Measurements from ENCODE around the gene ERI3.

GRCh38 chr1:44250068-44250781, 104.8 kb downstream of the ERI3 start:
- no peak for TF ChIP-seq CTCF (IDR thresholded peaks at IDR 0.05)
- no peak for TF ChIP-seq ZSCAN18 (CRISPR knock-in tag; IDR thresholded peaks at IDR 0.05)
- TF ChIP-seq MYBL2 (CRISPR knock-in tag; IDR thresholded peaks at IDR 0.05), result no peak
- no peak for TF ChIP-seq E2F1 (CRISPR knock-in tag; IDR thresholded peaks at IDR 0.05)
- no peak for TF ChIP-seq JUN (CRISPR knock-in tag; IDR thresholded peaks at IDR 0.05)
- no peak for TF ChIP-seq ATF2 (CRISPR knock-in tag; IDR thresholded peaks at IDR 0.05; ENCODE audit: borderline replicate concordance, low read depth)
- TF ChIP-seq ESRRA (CRISPR knock-in tag; IDR thresholded peaks at IDR 0.05; ENCODE audit: borderline replicate concordance), result no peak
- TF ChIP-seq E2F4 (CRISPR knock-in tag; IDR thresholded peaks at IDR 0.05; ENCODE audit: borderline replicate concordance, low read depth), result no peak
- no peak for TF ChIP-seq USF2 (CRISPR knock-in tag; IDR thresholded peaks at IDR 0.05)
- TF ChIP-seq ZNF121 (CRISPR knock-in tag; IDR thresholded peaks at IDR 0.05), result no peak
- TF ChIP-seq CBFB (CRISPR knock-in tag; IDR thresholded peaks at IDR 0.05; ENCODE audit: low read depth), result no peak
- no peak for TF ChIP-seq MAX (CRISPR knock-in tag; IDR thresholded peaks at IDR 0.05)
- TF ChIP-seq CREM (CRISPR knock-in tag; IDR thresholded peaks at IDR 0.05), result no peak

Data from WTC11 (cell line).